GM19438 (cell line): ENCODE data around the gene ZNF646.

Source experiments
- ATAC-seq: cut with Tn5 transposase; IDR thresholded peaks from one replicate; pipeline ENCODE4 v1.9.1; 2021; ENCODE audit warnings: low read depth; ENCODE audit not compliant: unreplicated experiment

The ZNF646 gene

GRCh38 chr16:31063495-31063842 is 10.8 kb upstream of the ZNF646 start:
- ATAC-seq, result no peak

GRCh38 chr16:31063843-31064611 is 10.2 kb upstream of the ZNF646 start:
- no peak for ATAC-seq

DNA sequence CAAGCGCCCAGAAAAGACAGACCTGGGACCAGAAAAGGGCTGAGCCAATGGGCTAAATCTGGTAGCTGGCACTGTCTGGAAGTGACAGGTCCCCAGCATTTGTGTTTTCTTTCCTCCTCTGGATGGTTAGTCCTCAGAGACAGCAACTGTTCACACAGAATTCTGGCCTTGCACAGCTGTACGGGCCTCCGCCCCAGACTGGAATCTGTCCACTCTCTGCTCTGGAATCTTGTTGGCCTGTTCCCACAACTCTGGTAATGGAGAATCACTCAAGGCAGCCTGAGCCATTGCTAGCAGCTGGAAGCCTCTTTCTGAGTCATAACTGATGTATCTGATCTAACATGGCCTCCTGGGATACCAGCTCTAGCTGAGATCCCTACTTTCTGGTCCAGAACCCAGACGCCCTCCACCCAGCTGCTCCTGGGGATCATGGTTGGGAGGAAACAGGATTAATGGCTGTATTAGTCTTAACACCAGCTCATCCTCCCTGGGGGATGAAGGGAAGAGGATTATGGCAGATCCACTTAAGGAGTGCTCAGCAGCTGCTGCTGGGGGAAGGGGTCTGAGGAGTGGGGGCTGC is 9.2 kb upstream of the ZNF646 start:
- ATAC-seq, result no peak

- ATAC-seq, result no peak
Observed at GRCh38 chr16:31067342-31067741, 6.9 kb upstream of the ZNF646 start.

DNA sequence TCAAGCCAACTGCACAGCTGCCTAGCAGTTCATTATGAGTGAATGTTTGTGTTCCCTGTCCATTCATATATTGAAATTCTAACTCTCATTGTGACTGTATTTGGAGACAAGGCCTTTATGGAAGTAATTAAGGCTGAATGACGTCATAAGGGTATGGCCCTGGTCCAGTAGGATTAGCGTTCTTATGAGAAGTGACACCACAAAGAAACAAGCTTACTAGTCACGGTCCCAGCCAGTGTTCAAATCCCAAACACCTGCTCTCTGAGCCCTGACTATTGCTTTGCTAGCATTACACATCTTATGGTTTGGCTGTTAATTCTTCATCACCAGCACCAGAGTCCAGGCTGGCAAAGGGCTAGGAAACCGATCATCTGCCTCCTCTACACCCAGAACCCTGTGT is 2.4 kb upstream of the ZNF646 start:
- ATAC-seq, result no peak

DNA sequence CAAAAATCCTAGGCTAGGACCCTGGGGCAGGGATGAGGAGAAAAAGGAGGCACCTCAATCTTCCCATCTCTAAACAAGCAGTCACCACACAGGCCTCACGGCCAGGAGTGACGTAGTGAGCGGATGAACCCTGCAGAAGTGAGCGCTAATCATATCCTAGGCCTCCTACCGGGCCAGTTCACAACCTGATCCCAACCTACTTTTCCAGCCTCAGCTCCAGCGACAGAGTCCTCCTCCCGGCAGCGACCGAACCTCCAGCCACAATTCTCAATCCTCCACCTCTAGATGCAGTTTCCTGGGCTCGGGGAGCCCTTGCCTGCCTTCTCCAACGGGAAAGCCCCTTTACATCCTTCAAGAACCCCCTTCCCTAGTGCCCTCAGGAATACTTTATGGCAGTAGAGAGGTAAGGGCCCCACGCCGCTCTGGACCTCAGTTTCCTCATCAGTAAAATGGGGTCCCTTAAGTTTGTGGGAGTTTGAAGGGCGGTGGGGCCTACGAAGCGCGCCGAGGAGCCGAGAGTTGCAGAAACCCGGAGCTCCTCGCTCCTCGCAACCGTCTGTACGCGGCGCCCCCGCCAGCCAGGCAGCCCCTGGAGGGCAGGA is 1.6 kb upstream of the ZNF646 start:
- peak; percentile 0 for ATAC-seq

DNA sequence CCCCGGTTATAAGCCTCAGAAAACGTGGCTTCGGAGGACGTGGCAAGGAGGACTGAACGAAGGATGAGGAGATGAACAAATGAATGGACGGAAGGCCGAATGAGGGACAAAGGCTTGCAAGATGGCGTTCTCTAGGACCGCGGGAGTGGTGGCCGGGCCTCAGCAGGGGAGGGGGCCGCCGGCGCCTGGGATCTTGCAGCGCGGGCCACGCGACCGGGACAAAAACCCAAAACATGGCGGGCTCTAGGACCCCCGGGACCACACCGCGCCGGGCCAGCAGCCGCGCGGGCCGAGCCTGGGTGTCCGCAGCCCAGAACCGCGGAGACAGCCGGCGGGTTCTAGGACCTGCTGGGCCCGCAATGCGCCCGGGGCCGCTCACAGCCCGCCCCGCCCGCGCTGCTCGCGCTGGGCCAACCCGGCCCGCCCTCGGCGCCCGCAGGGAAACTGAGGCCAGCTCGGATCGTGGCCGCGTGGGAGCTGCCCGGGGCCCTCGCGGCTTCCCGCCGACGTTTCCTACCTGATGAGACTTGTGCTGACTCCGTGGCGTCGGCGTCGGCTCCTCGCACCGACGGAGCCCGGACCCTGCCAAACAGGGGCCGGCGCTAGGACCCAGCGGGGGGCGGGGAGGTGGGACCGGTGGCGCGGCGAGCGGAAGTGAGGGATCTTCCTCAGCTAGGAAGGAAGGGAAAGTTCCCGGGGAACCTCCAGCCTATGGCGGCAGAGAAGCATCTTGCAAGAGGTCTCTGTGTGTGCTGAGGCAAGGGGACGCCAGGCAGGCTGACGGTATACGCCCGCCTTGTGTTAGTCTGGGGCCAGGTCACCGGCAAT is 866 bp upstream of the ZNF646 start:
- ATAC-seq, result peak; percentile 54

GRCh38 chr16:31074814-31075183 is 577 bp downstream of the ZNF646 start:
- no peak for ATAC-seq

DNA sequence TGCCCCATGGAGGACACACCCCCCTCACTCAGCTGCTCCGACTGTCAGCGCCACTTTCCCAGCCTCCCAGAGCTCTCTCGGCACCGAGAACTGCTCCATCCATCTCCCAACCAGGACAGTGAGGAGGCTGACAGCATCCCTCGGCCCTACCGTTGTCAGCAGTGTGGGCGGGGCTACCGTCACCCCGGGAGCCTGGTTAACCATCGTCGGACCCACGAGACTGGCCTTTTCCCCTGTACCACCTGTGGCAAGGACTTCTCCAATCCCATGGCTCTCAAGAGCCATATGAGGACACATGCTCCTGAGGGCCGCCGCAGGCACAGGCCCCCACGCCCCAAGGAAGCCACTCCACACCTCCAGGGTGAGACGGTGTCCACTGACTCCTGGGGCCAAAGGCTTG is 2.1 kb downstream of the ZNF646 start:
- ATAC-seq, result no peak

GRCh38 chr16:31077024-31077423 is 2.8 kb downstream of the ZNF646 start:
- no peak for ATAC-seq

GRCh38 chr16:31077592-31078396 is 3.6 kb downstream of the ZNF646 start:
- no peak for ATAC-seq

DNA sequence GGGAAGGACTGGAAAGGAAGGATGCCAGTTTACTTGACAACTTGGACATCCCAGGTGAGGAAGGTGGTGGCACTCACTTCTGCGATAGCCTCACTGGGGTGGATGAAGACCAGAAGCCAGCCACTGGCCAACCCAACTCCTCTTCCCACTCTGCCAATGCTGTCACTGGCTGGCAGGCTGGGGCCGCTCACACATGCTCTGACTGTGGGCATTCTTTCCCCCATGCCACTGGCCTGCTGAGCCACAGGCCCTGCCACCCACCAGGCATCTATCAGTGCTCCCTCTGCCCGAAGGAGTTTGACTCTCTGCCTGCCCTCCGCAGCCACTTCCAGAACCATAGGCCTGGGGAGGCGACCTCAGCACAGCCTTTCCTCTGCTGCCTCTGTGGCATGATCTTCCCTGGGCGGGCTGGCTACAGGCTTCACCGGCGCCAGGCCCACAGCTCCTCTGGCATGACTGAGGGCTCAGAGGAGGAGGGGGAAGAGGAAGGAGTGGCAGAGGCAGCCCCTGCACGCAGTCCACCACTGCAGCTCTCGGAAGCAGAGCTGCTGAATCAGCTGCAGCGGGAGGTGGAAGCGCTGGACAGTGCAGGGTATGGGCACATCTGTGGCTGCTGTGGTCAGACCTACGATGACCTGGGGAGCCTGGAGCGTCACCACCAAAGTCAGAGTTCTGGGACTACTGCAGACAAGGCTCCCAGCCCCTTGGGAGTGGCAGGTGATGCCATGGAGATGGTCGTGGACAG is 4.5 kb downstream of the ZNF646 start:
- no peak for ATAC-seq

GRCh38 chr16:31079342-31079944 is 5.2 kb downstream of the ZNF646 start:
- ATAC-seq, result no peak

DNA sequence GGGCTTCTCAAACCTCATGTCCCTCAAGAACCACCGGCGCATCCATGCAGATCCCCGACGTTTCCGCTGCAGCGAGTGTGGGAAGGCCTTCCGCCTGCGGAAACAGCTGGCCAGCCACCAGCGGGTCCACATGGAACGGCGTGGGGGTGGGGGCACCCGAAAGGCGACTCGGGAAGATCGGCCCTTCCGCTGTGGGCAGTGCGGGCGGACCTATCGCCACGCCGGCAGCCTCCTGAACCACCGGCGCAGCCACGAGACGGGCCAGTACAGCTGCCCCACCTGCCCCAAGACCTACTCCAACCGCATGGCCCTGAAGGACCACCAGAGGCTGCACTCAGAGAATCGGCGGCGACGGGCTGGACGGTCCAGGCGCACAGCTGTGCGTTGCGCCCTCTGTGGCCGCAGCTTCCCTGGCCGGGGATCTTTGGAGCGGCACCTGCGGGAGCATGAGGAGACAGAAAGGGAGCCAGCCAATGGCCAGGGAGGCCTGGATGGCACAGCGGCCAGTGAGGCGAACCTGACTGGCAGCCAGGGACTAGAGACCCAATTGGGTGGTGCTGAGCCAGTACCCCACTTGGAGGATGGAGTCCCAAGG is 5.9 kb downstream of the ZNF646 start:
- no peak for ATAC-seq

DNA sequence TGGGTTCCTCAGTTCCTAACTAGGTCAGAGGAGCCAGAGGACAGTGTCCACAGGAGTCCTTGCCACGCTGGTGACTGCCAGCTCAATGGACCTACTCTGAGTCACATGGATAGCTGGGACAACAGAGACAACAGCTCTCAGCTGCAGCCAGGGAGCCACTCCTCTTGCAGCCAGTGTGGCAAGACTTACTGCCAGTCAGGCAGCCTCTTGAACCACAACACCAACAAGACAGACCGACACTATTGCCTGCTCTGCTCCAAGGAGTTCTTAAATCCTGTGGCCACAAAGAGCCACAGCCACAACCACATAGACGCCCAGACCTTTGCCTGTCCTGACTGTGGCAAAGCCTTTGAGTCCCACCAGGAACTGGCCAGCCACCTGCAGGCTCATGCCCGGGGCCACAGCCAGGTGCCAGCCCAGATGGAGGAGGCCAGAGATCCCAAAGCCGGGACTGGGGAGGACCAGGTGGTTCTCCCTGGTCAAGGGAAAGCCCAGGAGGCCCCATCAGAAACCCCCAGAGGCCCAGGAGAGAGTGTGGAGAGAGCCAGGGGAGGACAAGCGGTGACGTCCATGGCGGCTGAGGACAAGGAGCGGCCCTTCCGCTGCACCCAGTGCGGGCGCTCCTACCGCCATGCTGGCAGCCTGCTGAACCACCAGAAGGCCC is 6.7 kb downstream of the ZNF646 start:
- no peak for ATAC-seq

- ATAC-seq, result no peak
Observed at GRCh38 chr16:31081428-31082351, 7.5 kb downstream of the ZNF646 start.

DNA sequence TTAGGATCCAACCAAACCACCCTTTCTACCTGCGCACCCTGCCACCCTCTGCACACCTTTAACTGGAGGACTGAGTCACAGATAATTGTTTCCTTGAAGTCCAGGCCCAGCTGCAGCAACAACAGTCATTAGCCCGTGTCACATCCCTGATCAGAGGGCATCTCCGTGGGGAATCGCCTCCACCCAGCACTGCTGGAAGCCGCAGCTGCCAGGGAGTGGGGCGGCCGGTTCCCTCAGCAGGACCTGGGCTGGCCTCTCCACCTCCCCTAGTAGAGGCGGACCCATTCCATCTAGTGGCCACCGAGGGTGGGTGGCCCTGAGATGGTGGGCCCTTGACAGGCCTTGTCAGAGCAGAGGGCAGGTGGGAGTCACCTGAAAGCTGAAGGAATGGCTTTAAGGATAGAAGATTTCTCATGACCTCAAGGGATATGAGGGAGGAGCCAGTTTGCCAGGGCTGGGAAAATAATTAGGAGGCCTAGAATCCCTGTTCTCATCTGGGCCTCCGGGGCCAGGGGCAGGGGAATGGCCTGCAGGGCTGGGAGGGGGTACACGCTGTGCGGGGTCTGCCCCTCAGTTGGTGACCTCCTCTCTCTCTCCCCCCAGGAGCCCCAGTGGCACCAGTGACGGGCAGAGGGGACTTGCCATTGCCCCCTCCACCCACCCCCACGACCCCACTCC is 8.3 kb downstream of the ZNF646 start:
- no peak for ATAC-seq
